ENCODE results near the gene TMEM176A. TPM values are rescaled to one million over a fixed set of nuclear protein-coding genes. Genes with fewer than 3 reads are reported as not detected.

The TMEM176A gene
- total RNA-seq, 1 experiment from 2014 or later = 0.10 TPM

- DNase-seq (ENCODE audit: extremely low read depth, low read depth) = no peak
Observed at GRCh38 chr7:150787321-150788281, 13.0 kb upstream of the TMEM176A start.

- DNase-seq (ENCODE audit: extremely low read depth, low read depth) = no peak
Observed at GRCh38 chr7:150788474-150789269, 11.9 kb upstream of the TMEM176A start.

- no peak for DNase-seq (ENCODE audit: extremely low read depth, low read depth)
Observed at GRCh38 chr7:150790416-150791075, 10.0 kb upstream of the TMEM176A start.

- no peak for DNase-seq (ENCODE audit: extremely low read depth, low read depth)
Observed at GRCh38 chr7:150791304-150791703, 9.3 kb upstream of the TMEM176A start.

GRCh38 chr7:150791746-150792452 is 8.7 kb upstream of the TMEM176A start:
- no peak for DNase-seq (ENCODE audit: extremely low read depth, low read depth)

- DNase-seq (ENCODE audit: extremely low read depth, low read depth) = no peak
Observed at GRCh38 chr7:150793569-150794238, 6.9 kb upstream of the TMEM176A start.

GRCh38 chr7:150797661-150798060 is 2.9 kb upstream of the TMEM176A start:
- no peak for DNase-seq (ENCODE audit: extremely low read depth, low read depth)

- DNase-seq (ENCODE audit: extremely low read depth, low read depth) = no peak
Observed at GRCh38 chr7:150799156-150799555, 1.4 kb upstream of the TMEM176A start.

- no peak for DNase-seq (ENCODE audit: extremely low read depth, low read depth)
Observed at GRCh38 chr7:150799741-150800580, 608 bp upstream of the TMEM176A start, which contains the start of gene TMEM176B. Gene TMEM176B, minus strand, starts transcription at chr7:150800364. Its CDS starts 3,795 bp downstream, at chr7:150796569.

- DNase-seq (ENCODE audit: extremely low read depth, low read depth) = no peak
Observed at GRCh38 chr7:150801242-150801945, 825 bp downstream of the TMEM176A start.

- no peak for DNase-seq (ENCODE audit: extremely low read depth, low read depth)
Observed at GRCh38 chr7:150801946-150802771, 1.6 kb downstream of the TMEM176A start.

GRCh38 chr7:150803161-150803860 is 2.7 kb downstream of the TMEM176A start:
- DNase-seq (ENCODE audit: extremely low read depth, low read depth) = no peak

- no peak for DNase-seq (ENCODE audit: extremely low read depth, low read depth)
Observed at GRCh38 chr7:150804802-150805201, 4.2 kb downstream of the TMEM176A start.

GRCh38 chr7:150805864-150806263 is 5.3 kb downstream of the TMEM176A start:
- DNase-seq (ENCODE audit: extremely low read depth, low read depth) = no peak

- DNase-seq (ENCODE audit: extremely low read depth, low read depth) = no peak
Observed at GRCh38 chr7:150806454-150806853, 5.9 kb downstream of the TMEM176A start.

GRCh38 chr7:150806863-150807262 is 6.3 kb downstream of the TMEM176A start:
- no peak for DNase-seq (ENCODE audit: extremely low read depth, low read depth)
